ENCODE measurements around the gene NCAPD2.

The NCAPD2 gene

GRCh38 chr12:6526766-6527525 lies 33.0 kb downstream of the NCAPD2 start:
- no peak overlapping the region for H3K4me3 ChIP-seq (ENCODE audit: low read depth, low read length)
- no peak for DNase-seq (ENCODE audit: low read depth)
- TF ChIP-seq CTCF (IDR thresholded peaks at IDR 0.05; ENCODE audit: low read depth, low read length, missing control alignments), result no peak

- TF ChIP-seq CTCF (IDR thresholded peaks at IDR 0.05; ENCODE audit: low read depth, low read length, missing control alignments), result no peak
These were observed 33.8 kb downstream of the NCAPD2 start for GRCh38 chr12:6527711-6528110.

GRCh38 chr12:6528539-6529235 lies 34.8 kb downstream of the NCAPD2 start:
- DNase-seq (ENCODE audit: low read depth), result no peak
- H3K4me3 ChIP-seq (ENCODE audit: low read depth, low read length), result no peak overlapping the region
- TF ChIP-seq CTCF (IDR thresholded peaks at IDR 0.05; ENCODE audit: low read depth, low read length, missing control alignments), result no peak

More at GRCh38 chr12:6527711-6528110, 33.8 kb downstream of the NCAPD2 start:
- no peak for DNase-seq (ENCODE audit: low read depth)
- no peak overlapping the region for H3K4me3 ChIP-seq (ENCODE audit: low read depth, low read length)

- no peak for DNase-seq (ENCODE audit: low read depth)
- TF ChIP-seq CTCF (IDR thresholded peaks at IDR 0.05; ENCODE audit: low read depth, low read length, missing control alignments), result no peak
These were observed 35.4 kb downstream of the NCAPD2 start for GRCh38 chr12:6529291-6529737.

DNA sequence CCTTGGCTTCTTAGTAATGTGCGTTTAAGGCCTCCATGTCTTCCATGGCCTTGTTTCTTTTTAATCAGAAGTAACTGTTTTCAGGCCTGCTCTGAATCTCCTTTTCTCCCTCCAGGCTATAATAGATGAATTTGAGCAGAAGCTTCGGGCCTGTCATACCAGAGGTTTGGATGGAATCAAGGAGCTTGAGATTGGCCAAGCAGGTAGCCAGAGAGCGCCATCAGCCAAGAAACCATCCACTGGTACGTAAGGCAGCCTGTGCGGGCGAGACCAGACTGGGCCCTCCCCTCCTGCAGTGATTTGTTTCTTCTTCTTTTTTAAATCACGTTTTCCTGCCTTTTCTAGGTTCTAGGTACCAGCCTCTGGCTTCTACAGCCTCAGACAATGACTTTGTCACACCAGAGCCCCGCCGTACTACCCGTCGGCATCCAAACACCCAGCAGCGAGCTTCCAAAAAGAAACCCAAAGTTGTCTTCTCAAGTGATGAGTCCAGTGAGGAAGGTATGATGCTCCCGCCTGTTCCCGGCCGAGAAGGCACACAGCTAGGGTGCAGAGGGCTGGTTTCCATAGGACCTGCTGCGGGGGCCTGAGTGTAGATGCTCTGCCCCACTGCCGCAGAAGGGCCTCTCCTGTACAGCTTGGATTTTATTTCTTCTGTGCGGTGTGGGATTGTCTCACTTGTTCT lies 36.8 kb downstream of the NCAPD2 start:
- no peak for DNase-seq (ENCODE audit: low read depth)
- H3K4me3 ChIP-seq (ENCODE audit: low read depth, low read length), result no peak overlapping the region
- TF ChIP-seq CTCF (IDR thresholded peaks at IDR 0.05; ENCODE audit: low read depth, low read length, missing control alignments), result no peak

More at GRCh38 chr12:6529291-6529737, 35.4 kb downstream of the NCAPD2 start:
- H3K4me3 ChIP-seq (ENCODE audit: low read depth, low read length), result no peak overlapping the region

DNA sequence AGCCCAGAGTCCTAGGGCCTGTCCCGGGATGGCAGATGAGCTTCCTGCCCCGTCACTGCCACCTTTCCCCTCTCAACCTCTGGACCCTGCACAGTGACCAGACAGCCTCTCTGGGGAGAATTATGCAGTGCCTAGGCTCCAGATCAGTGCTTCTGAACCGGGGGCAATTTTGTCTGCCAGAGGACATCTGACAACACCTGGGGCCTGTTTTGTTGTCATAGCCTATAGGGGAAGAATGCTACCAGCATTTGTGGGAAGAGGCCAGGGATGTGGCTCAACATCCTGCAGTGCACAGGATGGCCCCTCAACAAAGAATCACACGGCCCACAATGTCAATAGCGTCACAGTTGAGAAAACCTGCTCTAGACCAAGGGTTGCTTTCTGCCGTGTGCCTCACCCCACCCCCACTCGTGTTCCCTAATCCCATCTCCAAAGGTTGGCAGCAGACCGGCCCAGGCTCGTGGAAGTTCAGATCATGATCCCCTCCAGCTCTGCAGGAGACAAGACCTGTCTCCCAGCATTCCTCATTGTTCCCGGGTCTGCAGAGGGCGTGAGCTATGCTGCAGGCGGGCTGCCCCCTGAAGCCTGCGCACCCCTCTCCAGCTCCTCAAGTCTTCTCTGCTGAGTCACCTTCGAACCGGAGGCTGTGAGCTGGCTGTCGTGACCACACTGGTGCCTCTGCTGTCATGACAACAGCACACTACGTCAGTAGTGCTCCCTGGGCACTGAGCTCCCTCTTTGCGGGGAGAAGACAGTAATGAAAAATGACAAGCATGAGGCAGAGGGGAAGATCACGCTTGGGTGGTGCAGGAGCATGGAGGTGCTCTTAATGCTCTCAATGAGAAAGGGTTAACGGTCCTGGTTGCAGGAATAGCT lies 38.4 kb downstream of the NCAPD2 start:
- no peak for DNase-seq (ENCODE audit: low read depth)
- TF ChIP-seq CTCF (IDR thresholded peaks at IDR 0.05; ENCODE audit: low read depth, low read length, missing control alignments), result no peak
- H3K4me3 ChIP-seq (ENCODE audit: low read depth, low read length), result peak overlapping the region; percentile 80

Data from GM12864 (cell line).